Gastroesophageal sphincter (tissue), 4 donors: Measurements from ENCODE around the gene SERPINA12. TPM values are rescaled to one million over a fixed set of nuclear protein-coding genes. Genes with fewer than 3 reads are reported as not detected.
"Not testable (repeated sequence)": the region's sequence is repeated elsewhere in the genome, so short reads cannot be mapped to it uniquely, and the experiment has no call there.

Experiments used
- ATAC-seq: fragments of 150-250 bp; one replicate; pipeline ENCODE4 v1.9.1; 2016; ENCODE audit warnings: mild to moderate bottlenecking, moderate library complexity
- H3K27ac ChIP-seq, 4 donors: fragments of 200-600 bp; sonication (generic) in 3 of 4; 1 replicate in 3 of 4; 2 replicates in 1 of 4; pipeline ENCODE4 v1.5.1; 2016 to 2019
- H3K27me3 ChIP-seq: fragments of 200-600 bp; sonication (generic); one replicate; pipeline ENCODE4 v1.5.1; 2019
- H3K36me3 ChIP-seq, 2 donors: fragments of 200-600 bp; sonication (generic); one replicate each; pipeline ENCODE4 v1.5.1; 2019; ENCODE audit warnings: control low read depth in 1 of 2
- H3K4me1 ChIP-seq, 3 donors: fragments of 200-600 bp; sonication (generic); 1 replicate in 2 of 3; 2 replicates in 1 of 3; pipeline ENCODE4 v1.5.1; 2016 to 2019; ENCODE audit warnings: control low read depth in 2 of 3
- H3K4me3 ChIP-seq, 2 donors: fragments of 200-600 bp; sonication (generic); one replicate each; pipeline ENCODE4 v1.5.1; 2019; ENCODE audit warnings: mild to moderate bottlenecking in 1 of 2, moderate library complexity in 1 of 2
- H3K9me3 ChIP-seq, 3 donors: fragments of 200-600 bp; sonication (generic); one replicate each; pipeline ENCODE4 v1.5.1; 2017 to 2019; ENCODE audit warnings: control low read depth in 2 of 3
- EP300 ChIP-seq: sonication (generic); formaldehyde crosslinking; IDR thresholded peaks from one replicate; pipeline ENCODE4 v1.6.1; 2017; ENCODE audit warnings: antibody characterized with exemption, mild to moderate bottlenecking
- POLR2A ChIP-seq, 2 donors: fragments of 450-650 bp; IDR thresholded peaks; one replicate each; pipeline ENCODE4 v1.6.1; 2017; ENCODE audit warnings: antibody characterized with exemption in 2 of 2, mild to moderate bottlenecking in 2 of 2, moderate library complexity in 1 of 2
- POLR2AphosphoS5 ChIP-seq: sonication (generic); formaldehyde crosslinking; IDR thresholded peaks from one replicate; pipeline ENCODE4 v1.6.1; 2017; ENCODE audit warnings: antibody characterized with exemption
- WGBS, 2 donors: methylation state at CpG; one replicate each; pipeline ENCODE4 v1.1.5; 2018; ENCODE audit warnings: low coverage in 1 of 2; 5-methylcytosine and 5-hydroxymethylcytosine counted together
- total RNA-seq, 4 donors: library from RNA; depleted of rRNA; stranded (reverse); fragments of >200 nt; gene quantifications; one replicate each; pipeline ENCODE4 v1.1.0, GENCODE V29; 2016
- TF ChIP-seq, protein P1 (sequence below), 4 experiments: fragments of 200-600 bp in 2 of 4; fragments of 450-650 bp in 2 of 4; sonication (generic) in 1 of 4; IDR thresholded peaks; one replicate each; pipeline ENCODE4 v1.5.1; 2017 to 2019; ENCODE audit warnings: antibody characterized with exemption in 4 of 4, mild to moderate bottlenecking in 2 of 4, moderate library complexity in 2 of 4

The SERPINA12 gene
- total RNA-seq, 4 donors from 2014 or later, result not detected

DNA sequence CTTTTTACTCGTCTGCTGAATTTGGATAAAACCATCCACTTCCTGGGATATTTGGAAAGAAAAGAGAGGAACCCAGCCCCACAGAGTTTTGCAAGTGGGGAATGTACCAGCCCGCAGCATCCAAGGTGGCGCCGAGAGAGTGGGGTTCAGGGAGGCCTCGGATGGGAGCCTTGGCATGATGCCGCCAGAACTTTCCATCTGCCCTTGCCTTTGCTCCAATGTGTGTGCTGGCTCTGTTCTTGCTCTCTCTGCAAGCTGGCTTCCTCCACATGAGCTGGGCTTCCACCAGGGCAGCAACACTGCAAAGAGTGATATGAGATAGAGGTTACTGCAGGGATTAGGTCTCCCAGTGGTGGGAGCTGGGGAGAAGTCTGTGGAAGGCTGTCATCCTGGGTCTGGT lies 6.6 kb upstream of the SERPINA12 start:
- no peak for ATAC-seq
- Histone ChIP-seq H3K27me3 (peaks cover 28% of the 10 kb centered on the region), H3K4me3 (no peak overlapping the region), H3K27ac (no peak overlapping the region), H3K4me1 (no peaks in the 10 kb centered on the region), H3K36me3 (no peaks in the 10 kb centered on the region), H3K9me3 (no peaks in the 10 kb centered on the region)
- TF ChIP-seq POLR2AphosphoS5 (no peak), POLR2A (IDR thresholded peaks at IDR 0.05) (no peak), EP300 (no peak)
- TF ChIP-seq, protein P1, sequence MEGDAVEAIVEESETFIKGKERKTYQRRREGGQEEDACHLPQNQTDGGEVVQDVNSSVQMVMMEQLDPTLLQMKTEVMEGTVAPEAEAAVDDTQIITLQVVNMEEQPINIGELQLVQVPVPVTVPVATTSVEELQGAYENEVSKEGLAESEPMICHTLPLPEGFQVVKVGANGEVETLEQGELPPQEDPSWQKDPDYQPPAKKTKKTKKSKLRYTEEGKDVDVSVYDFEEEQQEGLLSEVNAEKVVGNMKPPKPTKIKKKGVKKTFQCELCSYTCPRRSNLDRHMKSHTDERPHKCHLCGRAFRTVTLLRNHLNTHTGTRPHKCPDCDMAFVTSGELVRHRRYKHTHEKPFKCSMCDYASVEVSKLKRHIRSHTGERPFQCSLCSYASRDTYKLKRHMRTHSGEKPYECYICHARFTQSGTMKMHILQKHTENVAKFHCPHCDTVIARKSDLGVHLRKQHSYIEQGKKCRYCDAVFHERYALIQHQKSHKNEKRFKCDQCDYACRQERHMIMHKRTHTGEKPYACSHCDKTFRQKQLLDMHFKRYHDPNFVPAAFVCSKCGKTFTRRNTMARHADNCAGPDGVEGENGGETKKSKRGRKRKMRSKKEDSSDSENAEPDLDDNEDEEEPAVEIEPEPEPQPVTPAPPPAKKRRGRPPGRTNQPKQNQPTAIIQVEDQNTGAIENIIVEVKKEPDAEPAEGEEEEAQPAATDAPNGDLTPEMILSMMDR (IDR thresholded peaks at IDR 0.05), result no peak
- WGBS, 2 donors, result 86 to 90% methylated on average over 2 to 5 of the region's 6 CpGs

DNA sequence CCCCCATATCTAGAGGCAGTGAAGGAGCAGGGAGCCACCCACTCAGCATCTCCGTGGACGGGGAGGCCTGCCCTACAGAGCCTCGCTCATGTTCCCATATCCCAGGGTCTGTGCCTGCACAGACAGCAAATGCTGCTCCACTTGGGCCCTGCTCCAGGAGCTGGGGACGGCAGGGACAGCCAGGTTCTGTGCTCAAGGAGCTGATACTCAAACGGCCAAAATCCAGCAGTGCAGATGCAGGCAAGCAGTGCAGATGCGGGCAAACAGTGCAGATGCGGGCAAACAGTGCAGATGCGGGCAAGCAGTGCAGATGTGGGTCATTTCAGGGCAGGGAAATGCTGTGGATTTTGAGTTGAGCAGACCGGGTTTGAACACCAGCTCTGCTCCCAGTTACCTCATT lies 6.2 kb upstream of the SERPINA12 start:
- Histone ChIP-seq H3K36me3 (no peaks in the 10 kb centered on the region), H3K27ac (no peak overlapping the region), H3K4me3 (no peak overlapping the region), H3K27me3 (peaks cover 28% of the 10 kb centered on the region), H3K4me1 (no peaks in the 10 kb centered on the region), H3K9me3 (no peaks in the 10 kb centered on the region)
- TF ChIP-seq EP300, result no peak
- no peak for TF ChIP-seq POLR2AphosphoS5
- TF ChIP-seq POLR2A (IDR thresholded peaks at IDR 0.05), result no peak
- TF ChIP-seq, protein P1 (IDR thresholded peaks at IDR 0.05), result no peak
- 80 to 98% methylated on average over 2 to 4 of the region's 9 CpGs for WGBS, 2 donors
- no peak for ATAC-seq

DNA sequence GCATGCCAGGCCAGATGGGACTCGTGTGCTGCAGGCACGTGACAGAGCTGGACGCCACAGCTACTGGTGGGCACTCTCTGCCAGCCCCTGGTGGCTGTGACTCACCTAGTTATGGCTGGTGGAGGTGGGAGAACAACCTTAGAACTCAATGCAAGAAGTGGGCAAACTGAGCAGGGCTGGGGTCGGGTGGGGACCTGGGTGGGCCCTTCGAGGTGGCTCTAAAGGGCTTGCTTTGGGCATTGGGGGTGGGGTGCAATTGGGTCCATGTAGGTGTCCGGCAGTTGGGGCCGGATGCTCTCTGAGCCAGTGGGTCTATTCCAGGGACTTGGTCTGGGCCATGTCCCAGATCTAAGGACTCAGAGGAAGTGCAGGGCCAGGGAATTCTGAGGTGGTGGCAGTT lies 5.1 kb upstream of the SERPINA12 start:
- TF ChIP-seq POLR2AphosphoS5 (no peak), EP300 (no peak), POLR2A (IDR thresholded peaks at IDR 0.05) (no peak)
- TF ChIP-seq, protein P1 (IDR thresholded peaks at IDR 0.05), result no peak
- Histone ChIP-seq H3K36me3 (no peaks in the 10 kb centered on the region), H3K9me3 (no peaks in the 10 kb centered on the region), H3K4me1 (no peaks in the 10 kb centered on the region), H3K4me3 (no peak overlapping the region), H3K27me3 (peaks cover 28% of the 10 kb centered on the region), H3K27ac (no peak overlapping the region)
- 93% methylated on average over 4 of the region's 7 CpGs; no CpG with 5 or more reads in 1 of the 2 donors for WGBS, 2 donors
- ATAC-seq, result no peak

DNA sequence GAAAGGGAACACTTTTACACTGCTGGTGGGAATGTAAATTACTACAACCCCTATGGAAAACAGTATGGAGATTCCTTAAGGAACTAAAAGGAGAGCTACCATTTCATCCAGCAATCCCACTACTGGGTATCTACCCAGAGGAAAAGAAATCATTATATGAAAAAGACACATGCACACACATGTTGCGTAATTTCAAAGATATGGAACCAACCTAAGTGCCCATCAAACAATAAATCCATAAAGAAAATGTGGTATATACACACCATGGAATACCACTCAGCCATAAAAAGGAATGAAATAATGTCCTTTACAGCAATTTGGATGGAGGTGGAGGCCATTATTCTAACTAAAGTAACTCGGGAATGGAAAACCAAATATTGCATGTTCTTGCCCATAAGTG lies 1.2 kb upstream of the SERPINA12 start:
- not testable (repeated sequence) for H3K27ac ChIP-seq, H3K4me1 ChIP-seq, ATAC-seq, H3K4me3 ChIP-seq, H3K9me3 ChIP-seq, H3K36me3 ChIP-seq
- H3K27me3 ChIP-seq, result peaks cover 15% of the 10 kb centered on the region
- WGBS, 2 donors, result 81 to 85% methylated on average over 2 of the region's 2 CpGs

GRCh38 chr14:94505641-94506040 lies 3.6 kb downstream of the SERPINA12 start:
- no peak overlapping the region for H3K4me3 ChIP-seq
- no peak for TF ChIP-seq POLR2AphosphoS5
- TF ChIP-seq, protein P1 (IDR thresholded peaks at IDR 0.05), result no peak
- TF ChIP-seq EP300, result no peak
- TF ChIP-seq POLR2A (IDR thresholded peaks at IDR 0.05), result no peak
- H3K27me3 ChIP-seq, result peaks cover 24% of the 10 kb centered on the region
- 82% methylated on average over 6 of the region's 8 CpGs; no CpG with 5 or more reads in 1 of the 2 donors for WGBS, 2 donors
- H3K4me1 ChIP-seq, result no peaks in the 10 kb centered on the region
- H3K36me3 ChIP-seq, result no peaks in the 10 kb centered on the region
- no peaks in the 10 kb centered on the region for H3K9me3 ChIP-seq
- no peak overlapping the region for H3K27ac ChIP-seq
- ATAC-seq, result no peak
